ENCODE measurements around the gene PPP2R5C.
"Not testable (repeated sequence)": the region's sequence is repeated elsewhere in the genome, so short reads cannot be mapped to it uniquely, and the experiment has no call there.

Gene PPP2R5C

GRCh38 chr14:101761032-101761880 lies at the start of gene PPP2R5C:
TSS of gene PPP2R5C (plus strand) at chr14:101761709. CDS start at chr14:101761894, 185 bp downstream.
- DNase-seq: peak; percentile 76
- in situ Hi-C loops (cut with HindIII; ENCODE audit: low pct_ligation_motif_present, low pct_unique_long_range_greater_than_20kb, low sequenced_read_pairs): no loop called here

GRCh38 chr14:101711857-101712233 lies 49.7 kb upstream of the PPP2R5C start:
- DNase-seq; in situ Hi-C loops (cut with HindIII; ENCODE audit: low pct_ligation_motif_present, low pct_unique_long_range_greater_than_20kb, low sequenced_read_pairs): not testable (repeated sequence)

GRCh38 chr14:101712341-101712740 lies 49.2 kb upstream of the PPP2R5C start:
- DNase-seq; in situ Hi-C loops (cut with HindIII; ENCODE audit: low pct_ligation_motif_present, low pct_unique_long_range_greater_than_20kb, low sequenced_read_pairs): not testable (repeated sequence)

GRCh38 chr14:101713091-101713490 lies 48.4 kb upstream of the PPP2R5C start:
- in situ Hi-C loops (cut with HindIII; ENCODE audit: low pct_ligation_motif_present, low pct_unique_long_range_greater_than_20kb, low sequenced_read_pairs); DNase-seq: not testable (repeated sequence)

GRCh38 chr14:101713621-101714349 lies 47.7 kb upstream of the PPP2R5C start:
- no peak for DNase-seq
- in situ Hi-C loops (cut with HindIII; ENCODE audit: low pct_ligation_motif_present, low pct_unique_long_range_greater_than_20kb, low sequenced_read_pairs): no loop called here

- in situ Hi-C loops (cut with HindIII; ENCODE audit: low pct_ligation_motif_present, low pct_unique_long_range_greater_than_20kb, low sequenced_read_pairs): no loop called here
These were observed 47.1 kb upstream of the PPP2R5C start for GRCh38 chr14:101714394-101714793.

GRCh38 chr14:101715210-101716076 lies 46.1 kb upstream of the PPP2R5C start:
- no peak for DNase-seq
- in situ Hi-C loops (cut with HindIII; ENCODE audit: low pct_ligation_motif_present, low pct_unique_long_range_greater_than_20kb, low sequenced_read_pairs): no loop called here

More at GRCh38 chr14:101714394-101714793, 47.1 kb upstream of the PPP2R5C start:
- no peak for DNase-seq

GRCh38 chr14:101716077-101716950 lies 45.2 kb upstream of the PPP2R5C start:
- DNase-seq: no peak
- in situ Hi-C loops (cut with HindIII; ENCODE audit: low pct_ligation_motif_present, low pct_unique_long_range_greater_than_20kb, low sequenced_read_pairs): no loop called here

- no peak for DNase-seq
- in situ Hi-C loops (cut with HindIII; ENCODE audit: low pct_ligation_motif_present, low pct_unique_long_range_greater_than_20kb, low sequenced_read_pairs): no loop called here
These were observed 44.4 kb upstream of the PPP2R5C start for GRCh38 chr14:101716956-101717662.

- in situ Hi-C loops (cut with HindIII; ENCODE audit: low pct_ligation_motif_present, low pct_unique_long_range_greater_than_20kb, low sequenced_read_pairs): no loop called here
- no peak for DNase-seq
These were observed 43.6 kb upstream of the PPP2R5C start for GRCh38 chr14:101717663-101718490.

GRCh38 chr14:101719045-101719645 lies 42.4 kb upstream of the PPP2R5C start:
- no peak for DNase-seq
- in situ Hi-C loops (cut with HindIII; ENCODE audit: low pct_ligation_motif_present, low pct_unique_long_range_greater_than_20kb, low sequenced_read_pairs): no loop called here

- no peak for DNase-seq
- in situ Hi-C loops (cut with HindIII; ENCODE audit: low pct_ligation_motif_present, low pct_unique_long_range_greater_than_20kb, low sequenced_read_pairs): no loop called here
These were observed 41.8 kb upstream of the PPP2R5C start for GRCh38 chr14:101719708-101720107.

- in situ Hi-C loops (cut with HindIII; ENCODE audit: low pct_ligation_motif_present, low pct_unique_long_range_greater_than_20kb, low sequenced_read_pairs): no loop called here
- DNase-seq: no peak
These were observed 40.4 kb upstream of the PPP2R5C start for GRCh38 chr14:101721111-101721510.

- in situ Hi-C loops (cut with HindIII; ENCODE audit: low pct_ligation_motif_present, low pct_unique_long_range_greater_than_20kb, low sequenced_read_pairs): no loop called here
- DNase-seq: no peak
These were observed 39.4 kb upstream of the PPP2R5C start for GRCh38 chr14:101721951-101722661.

- in situ Hi-C loops (cut with HindIII; ENCODE audit: low pct_ligation_motif_present, low pct_unique_long_range_greater_than_20kb, low sequenced_read_pairs): no loop called here
These were observed 38.4 kb upstream of the PPP2R5C start for GRCh38 chr14:101723061-101723595.

More at GRCh38 chr14:101723061-101723595, 38.4 kb upstream of the PPP2R5C start:
- DNase-seq: no peak
